ENCODE data around the gene STX18.

DNA sequence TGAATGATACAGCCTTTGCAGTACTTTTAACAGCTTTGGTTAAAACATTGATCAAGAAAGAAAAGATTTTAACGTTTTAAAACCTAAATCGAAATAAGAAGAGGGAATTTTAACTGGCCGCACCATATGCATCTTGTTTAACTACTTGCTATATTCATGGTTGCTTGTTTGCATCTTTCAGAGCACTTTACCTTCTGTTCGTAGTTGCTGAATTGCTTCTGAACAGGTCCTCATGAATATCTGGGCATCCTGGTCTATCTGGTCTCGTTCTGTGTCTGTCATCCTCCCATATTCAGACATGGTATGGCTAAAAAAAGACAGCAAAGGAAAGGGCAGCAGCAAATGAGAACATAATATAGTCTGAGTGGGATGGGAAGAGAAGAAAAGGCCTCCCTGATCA lies 82.7 kb downstream of the STX18 start:
- TF ChIP-seq, protein P1, sequence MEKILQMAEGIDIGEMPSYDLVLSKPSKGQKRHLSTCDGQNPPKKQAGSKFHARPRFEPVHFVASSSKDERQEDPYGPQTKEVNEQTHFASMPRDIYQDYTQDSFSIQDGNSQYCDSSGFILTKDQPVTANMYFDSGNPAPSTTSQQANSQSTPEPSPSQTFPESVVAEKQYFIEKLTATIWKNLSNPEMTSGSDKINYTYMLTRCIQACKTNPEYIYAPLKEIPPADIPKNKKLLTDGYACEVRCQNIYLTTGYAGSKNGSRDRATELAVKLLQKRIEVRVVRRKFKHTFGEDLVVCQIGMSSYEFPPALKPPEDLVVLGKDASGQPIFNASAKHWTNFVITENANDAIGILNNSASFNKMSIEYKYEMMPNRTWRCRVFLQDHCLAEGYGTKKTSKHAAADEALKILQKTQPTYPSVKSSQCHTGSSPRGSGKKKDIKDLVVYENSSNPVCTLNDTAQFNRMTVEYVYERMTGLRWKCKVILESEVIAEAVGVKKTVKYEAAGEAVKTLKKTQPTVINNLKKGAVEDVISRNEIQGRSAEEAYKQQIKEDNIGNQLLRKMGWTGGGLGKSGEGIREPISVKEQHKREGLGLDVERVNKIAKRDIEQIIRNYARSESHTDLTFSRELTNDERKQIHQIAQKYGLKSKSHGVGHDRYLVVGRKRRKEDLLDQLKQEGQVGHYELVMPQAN (conservative IDR thresholded peaks at IDR 0.05): no peak
- TF ChIP-seq EZH2 (IDR thresholded peaks at IDR 0.05; ENCODE audit: borderline replicate concordance, control insufficient read depth, low read depth, low read length) (no peak), EP300 (IDR thresholded peaks at IDR 0.05; ENCODE audit: borderline replicate concordance in 1 of 2, control insufficient read depth in 1 of 2, low read depth in 2 of 2, low read length in 2 of 2) (no peak), JUND (IDR thresholded peaks at IDR 0.05; ENCODE audit: low read depth, low read length) (no peak), POLR2A (IDR thresholded peaks at IDR 0.05; ENCODE audit: low read depth, low read length) (no peak), RFX5 (IDR thresholded peaks at IDR 0.05; ENCODE audit: low read depth, low read length) (no peak), BHLHE40 (IDR thresholded peaks at IDR 0.05; ENCODE audit: borderline replicate concordance in 1 of 2, low read depth in 2 of 2, low read length in 1 of 2) (no peak), TCF7 (IDR thresholded peaks at IDR 0.05; ENCODE audit: borderline replicate concordance) (no peak), ZBED1 (IDR thresholded peaks at IDR 0.05; ENCODE audit: borderline replicate concordance) (no peak), SIX5 (IDR thresholded peaks at IDR 0.05; ENCODE audit: low read depth, low read length, severe bottlenecking) (no peak)
- TF ChIP-seq, protein P2, sequence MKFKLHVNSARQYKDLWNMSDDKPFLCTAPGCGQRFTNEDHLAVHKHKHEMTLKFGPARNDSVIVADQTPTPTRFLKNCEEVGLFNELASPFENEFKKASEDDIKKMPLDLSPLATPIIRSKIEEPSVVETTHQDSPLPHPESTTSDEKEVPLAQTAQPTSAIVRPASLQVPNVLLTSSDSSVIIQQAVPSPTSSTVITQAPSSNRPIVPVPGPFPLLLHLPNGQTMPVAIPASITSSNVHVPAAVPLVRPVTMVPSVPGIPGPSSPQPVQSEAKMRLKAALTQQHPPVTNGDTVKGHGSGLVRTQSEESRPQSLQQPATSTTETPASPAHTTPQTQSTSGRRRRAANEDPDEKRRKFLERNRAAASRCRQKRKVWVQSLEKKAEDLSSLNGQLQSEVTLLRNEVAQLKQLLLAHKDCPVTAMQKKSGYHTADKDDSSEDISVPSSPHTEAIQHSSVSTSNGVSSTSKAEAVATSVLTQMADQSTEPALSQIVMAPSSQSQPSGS (IDR thresholded peaks at IDR 0.05; ENCODE audit: low read length): no peak
- TF ChIP-seq, protein P3, sequence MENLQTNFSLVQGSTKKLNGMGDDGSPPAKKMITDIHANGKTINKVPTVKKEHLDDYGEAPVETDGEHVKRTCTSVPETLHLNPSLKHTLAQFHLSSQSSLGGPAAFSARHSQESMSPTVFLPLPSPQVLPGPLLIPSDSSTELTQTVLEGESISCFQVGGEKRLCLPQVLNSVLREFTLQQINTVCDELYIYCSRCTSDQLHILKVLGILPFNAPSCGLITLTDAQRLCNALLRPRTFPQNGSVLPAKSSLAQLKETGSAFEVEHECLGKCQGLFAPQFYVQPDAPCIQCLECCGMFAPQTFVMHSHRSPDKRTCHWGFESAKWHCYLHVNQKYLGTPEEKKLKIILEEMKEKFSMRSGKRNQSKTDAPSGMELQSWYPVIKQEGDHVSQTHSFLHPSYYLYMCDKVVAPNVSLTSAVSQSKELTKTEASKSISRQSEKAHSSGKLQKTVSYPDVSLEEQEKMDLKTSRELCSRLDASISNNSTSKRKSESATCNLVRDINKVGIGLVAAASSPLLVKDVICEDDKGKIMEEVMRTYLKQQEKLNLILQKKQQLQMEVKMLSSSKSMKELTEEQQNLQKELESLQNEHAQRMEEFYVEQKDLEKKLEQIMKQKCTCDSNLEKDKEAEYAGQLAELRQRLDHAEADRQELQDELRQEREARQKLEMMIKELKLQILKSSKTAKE (IDR thresholded peaks at IDR 0.05; ENCODE audit: low read depth, poor library complexity, severe bottlenecking): no peak
- TF ChIP-seq, protein P4, sequence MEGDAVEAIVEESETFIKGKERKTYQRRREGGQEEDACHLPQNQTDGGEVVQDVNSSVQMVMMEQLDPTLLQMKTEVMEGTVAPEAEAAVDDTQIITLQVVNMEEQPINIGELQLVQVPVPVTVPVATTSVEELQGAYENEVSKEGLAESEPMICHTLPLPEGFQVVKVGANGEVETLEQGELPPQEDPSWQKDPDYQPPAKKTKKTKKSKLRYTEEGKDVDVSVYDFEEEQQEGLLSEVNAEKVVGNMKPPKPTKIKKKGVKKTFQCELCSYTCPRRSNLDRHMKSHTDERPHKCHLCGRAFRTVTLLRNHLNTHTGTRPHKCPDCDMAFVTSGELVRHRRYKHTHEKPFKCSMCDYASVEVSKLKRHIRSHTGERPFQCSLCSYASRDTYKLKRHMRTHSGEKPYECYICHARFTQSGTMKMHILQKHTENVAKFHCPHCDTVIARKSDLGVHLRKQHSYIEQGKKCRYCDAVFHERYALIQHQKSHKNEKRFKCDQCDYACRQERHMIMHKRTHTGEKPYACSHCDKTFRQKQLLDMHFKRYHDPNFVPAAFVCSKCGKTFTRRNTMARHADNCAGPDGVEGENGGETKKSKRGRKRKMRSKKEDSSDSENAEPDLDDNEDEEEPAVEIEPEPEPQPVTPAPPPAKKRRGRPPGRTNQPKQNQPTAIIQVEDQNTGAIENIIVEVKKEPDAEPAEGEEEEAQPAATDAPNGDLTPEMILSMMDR (IDR thresholded peaks at IDR 0.05 in 2 of 3, conservative IDR thresholded peaks at IDR 0.05 in 1 of 3; ENCODE audit: control insufficient read depth in 2 of 3, extremely low read depth in 1 of 3, insufficient read depth in 1 of 3, low read depth in 3 of 3, low read length in 3 of 3): no peak
